ENCODE data around the gene EHF.

Gene EHF

DNA sequence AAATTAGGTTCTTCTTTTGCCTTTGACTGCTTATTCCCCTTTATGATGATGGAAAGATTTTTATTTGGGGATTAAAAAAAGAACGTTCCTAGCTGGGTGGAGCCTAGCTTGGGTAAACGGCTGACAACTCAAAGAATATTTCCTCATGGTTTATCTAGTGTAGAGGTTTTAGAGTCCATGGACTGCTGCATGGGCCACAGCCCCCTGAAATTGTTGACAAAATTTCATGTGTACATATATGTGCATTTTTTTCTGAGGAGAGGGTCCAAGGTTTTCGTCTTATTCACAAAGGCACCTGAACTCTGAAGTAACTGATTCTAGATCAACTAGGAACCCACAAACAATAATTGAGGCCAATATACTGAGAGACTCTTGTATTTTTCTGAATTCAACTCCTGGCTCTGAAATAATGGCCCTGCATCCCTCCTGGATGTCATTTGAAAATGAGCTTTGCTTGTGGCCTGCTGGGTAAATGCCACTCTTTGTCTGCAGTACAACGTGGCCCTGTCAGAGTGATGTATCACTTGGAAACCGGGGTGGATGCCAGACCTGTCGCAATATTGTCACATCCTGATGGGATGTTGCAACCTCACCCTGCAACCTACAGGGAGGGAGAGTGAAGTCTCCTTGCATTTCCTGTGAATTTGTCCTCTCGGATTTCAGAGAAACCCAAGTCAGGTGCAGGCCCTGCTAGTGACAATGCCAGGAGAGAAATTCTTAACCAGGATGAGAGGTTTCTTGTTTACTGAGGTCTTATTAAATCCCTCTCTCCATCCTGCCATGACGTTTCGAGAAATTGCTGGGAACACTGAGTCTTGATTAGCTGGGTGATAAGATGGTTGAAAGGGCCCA lies 33.8 kb downstream of the EHF start:
- Histone ChIP-seq H3K4me3 (no peak overlapping the region), H3K36me3 (ENCODE audit: insufficient read depth, low read length) (no peaks in the 10 kb centered on the region), H3K27ac (no peak overlapping the region), H3K9me3 (ENCODE audit: low read depth, low read length) (no peaks in the 10 kb centered on the region), H3K9ac (ENCODE audit: insufficient read length) (no peak overlapping the region)
- TF ChIP-seq EZH2 (IDR thresholded peaks at IDR 0.05) = no peak
- TF ChIP-seq POLR2AphosphoS5 (IDR thresholded peaks at IDR 0.05; ENCODE audit: borderline replicate concordance, low read depth, low read length) = no peak
- TF ChIP-seq FOXP2 (optimal IDR thresholded peaks at IDR 0.05; ENCODE audit: control extremely low read depth, extremely low read length, insufficient read depth) = no peak
- DNase-seq (ENCODE audit: low read depth, low spot score) = no peak

DNA sequence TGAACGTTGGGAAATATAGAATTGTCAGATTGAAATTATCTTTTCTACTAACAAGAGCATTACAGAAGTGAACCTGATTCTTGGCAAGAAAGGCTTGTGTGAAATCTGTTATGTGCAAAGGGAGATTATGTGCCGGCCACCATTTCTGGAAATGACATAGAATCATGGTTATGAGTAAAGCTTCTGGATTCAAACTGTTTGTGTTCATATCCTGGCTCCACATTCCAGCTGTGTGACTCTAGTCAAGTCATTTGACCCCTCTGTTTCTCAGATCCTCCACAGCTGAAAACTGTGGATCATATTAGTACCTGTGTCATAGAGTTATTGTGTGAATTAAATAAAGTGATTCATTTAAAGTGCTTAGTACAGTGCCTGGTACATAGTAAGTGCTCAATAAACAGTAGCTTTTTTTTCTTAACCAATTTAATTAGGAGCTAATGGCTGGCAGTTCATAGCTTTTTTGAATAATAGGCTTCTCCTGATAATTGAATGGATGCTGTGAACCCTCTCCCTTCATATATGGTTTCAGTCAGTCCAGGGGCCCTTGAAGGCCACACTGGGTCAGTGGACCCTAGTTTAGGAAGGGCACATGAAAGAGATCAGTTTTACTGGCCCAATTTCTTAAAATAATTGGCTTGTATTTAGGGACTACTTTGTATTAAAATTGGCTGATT lies 34.6 kb downstream of the EHF start:
- TF ChIP-seq EZH2 (IDR thresholded peaks at IDR 0.05) = no peak
- no peak for TF ChIP-seq POLR2AphosphoS5 (IDR thresholded peaks at IDR 0.05; ENCODE audit: borderline replicate concordance, low read depth, low read length)
- TF ChIP-seq FOXP2 (optimal IDR thresholded peaks at IDR 0.05; ENCODE audit: control extremely low read depth, extremely low read length, insufficient read depth) = no peak
- Histone ChIP-seq H3K9me3 (ENCODE audit: low read depth, low read length) (no peaks in the 10 kb centered on the region), H3K36me3 (ENCODE audit: insufficient read depth, low read length) (no peaks in the 10 kb centered on the region), H3K4me3 (no peak overlapping the region), H3K9ac (ENCODE audit: insufficient read length) (no peak overlapping the region), H3K27ac (no peak overlapping the region)
- DNase-seq (ENCODE audit: low read depth, low spot score) = no peak

DNA sequence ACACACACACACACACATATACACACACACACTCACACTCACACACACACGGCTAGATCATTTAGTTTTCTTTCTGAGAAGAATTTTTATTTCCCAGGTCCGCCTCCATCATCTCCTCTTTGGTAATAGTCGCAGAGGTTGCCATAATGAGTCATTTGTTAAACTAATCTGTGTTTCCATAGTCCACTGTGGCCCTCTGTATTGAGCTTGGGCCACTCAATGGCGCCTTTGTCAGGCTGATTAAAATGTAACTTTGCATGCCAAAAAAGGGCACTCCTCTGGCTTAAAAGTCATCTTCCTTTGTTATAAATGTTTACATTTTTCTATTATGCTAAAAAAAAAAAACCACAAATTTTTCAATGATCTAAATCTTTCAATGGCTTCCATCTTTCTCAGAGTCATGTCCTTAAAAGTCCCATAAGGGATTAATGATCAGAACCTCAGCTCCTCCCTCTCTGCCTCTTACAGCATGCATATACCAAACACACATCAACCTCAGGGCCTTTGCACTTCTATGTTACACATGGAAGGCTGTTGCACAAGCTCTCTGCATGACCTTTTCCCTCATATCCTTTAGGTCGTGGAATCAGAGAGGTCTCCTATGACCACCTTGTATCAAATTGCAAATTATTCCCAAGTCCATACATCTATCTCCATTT lies 35.3 kb downstream of the EHF start:
- H3K9me3 ChIP-seq (ENCODE audit: low read depth, low read length) = no peaks in the 10 kb centered on the region
- H3K36me3 ChIP-seq (ENCODE audit: insufficient read depth, low read length) = no peaks in the 10 kb centered on the region
- no peak for DNase-seq (ENCODE audit: low read depth, low spot score)
- H3K27ac ChIP-seq = no peak overlapping the region
- H3K4me3 ChIP-seq = no peak overlapping the region
- no peak overlapping the region for H3K9ac ChIP-seq (ENCODE audit: insufficient read length)
- TF ChIP-seq POLR2AphosphoS5 (IDR thresholded peaks at IDR 0.05; ENCODE audit: borderline replicate concordance, low read depth, low read length) (no peak), FOXP2 (optimal IDR thresholded peaks at IDR 0.05; ENCODE audit: control extremely low read depth, extremely low read length, insufficient read depth) (no peak), EZH2 (IDR thresholded peaks at IDR 0.05) (no peak)

DNA sequence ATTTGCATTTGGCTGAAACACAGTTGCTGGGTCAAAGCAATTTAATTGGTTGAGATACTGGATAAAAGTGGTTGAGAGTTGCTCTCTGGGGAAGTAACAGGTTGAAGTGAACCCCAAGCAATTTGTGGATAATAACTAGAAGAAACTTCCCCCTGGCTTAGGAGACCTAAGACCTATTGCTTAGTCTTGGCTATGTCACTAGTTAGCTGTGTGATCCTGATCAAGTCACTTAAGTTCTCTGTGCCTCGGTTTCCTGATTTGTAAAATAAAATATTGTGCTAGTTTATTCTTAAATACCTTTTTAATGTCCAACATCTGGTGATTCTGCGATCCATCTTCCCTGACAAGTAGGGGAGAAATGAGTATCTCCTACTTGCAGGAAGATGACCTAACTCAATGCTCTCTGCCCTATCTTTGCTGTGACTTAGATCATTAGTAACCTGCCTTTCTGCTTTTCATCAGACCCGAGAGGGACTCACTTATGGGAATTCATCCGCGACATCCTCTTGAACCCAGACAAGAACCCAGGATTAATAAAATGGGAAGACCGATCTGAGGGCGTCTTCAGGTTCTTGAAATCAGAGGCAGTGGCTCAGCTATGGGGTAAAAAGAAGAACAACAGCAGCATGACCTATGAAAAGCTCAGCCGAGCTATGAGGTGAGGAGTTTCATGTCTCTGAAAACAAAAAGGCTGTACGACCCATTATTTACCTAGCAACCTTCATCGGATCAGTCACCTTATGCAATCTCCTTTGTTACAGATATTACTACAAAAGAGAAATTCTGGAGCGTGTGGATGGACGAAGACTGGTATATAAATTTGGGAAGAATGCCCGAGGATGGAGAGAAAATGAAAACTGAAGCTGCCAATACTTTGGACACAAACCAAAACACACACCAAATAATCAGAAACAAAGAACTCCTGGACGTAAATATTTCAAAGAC lies 37.5 kb downstream of the EHF start:
- Histone ChIP-seq H3K9ac (ENCODE audit: insufficient read length) (no peak overlapping the region), H3K36me3 (ENCODE audit: insufficient read depth, low read length) (no peaks in the 10 kb centered on the region), H3K4me3 (no peak overlapping the region), H3K27ac (no peak overlapping the region), H3K9me3 (ENCODE audit: low read depth, low read length) (no peaks in the 10 kb centered on the region)
- DNase-seq (ENCODE audit: low read depth, low spot score) = no peak
- no peak for TF ChIP-seq EZH2 (IDR thresholded peaks at IDR 0.05)
- no peak for TF ChIP-seq POLR2AphosphoS5 (IDR thresholded peaks at IDR 0.05; ENCODE audit: borderline replicate concordance, low read depth, low read length)

DNA sequence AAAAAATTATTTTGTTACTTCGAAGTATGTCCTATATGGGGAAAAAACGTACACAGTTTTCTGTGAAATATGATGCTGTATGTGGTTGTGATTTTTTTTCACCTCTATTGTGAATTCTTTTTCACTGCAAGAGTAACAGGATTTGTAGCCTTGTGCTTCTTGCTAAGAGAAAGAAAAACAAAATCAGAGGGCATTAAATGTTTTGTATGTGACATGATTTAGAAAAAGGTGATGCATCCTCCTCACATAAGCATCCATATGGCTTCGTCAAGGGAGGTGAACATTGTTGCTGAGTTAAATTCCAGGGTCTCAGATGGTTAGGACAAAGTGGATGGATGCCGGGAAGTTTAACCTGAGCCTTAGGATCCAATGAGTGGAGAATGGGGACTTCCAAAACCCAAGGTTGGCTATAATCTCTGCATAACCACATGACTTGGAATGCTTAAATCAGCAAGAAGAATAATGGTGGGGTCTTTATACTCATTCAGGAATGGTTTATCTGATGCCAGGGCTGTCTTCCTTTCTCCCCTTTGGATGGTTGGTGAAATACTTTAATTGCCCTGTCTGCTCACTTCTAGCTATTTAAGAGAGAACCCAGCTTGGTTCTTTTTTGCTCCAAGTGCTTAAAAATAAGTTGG lies 38.3 kb downstream of the EHF start:
- H3K36me3 ChIP-seq (ENCODE audit: insufficient read depth, low read length) = no peaks in the 10 kb centered on the region
- no peak overlapping the region for H3K4me3 ChIP-seq
- H3K27ac ChIP-seq = no peak overlapping the region
- TF ChIP-seq POLR2AphosphoS5 (IDR thresholded peaks at IDR 0.05; ENCODE audit: borderline replicate concordance, low read depth, low read length) = no peak
- no peak for TF ChIP-seq EZH2 (IDR thresholded peaks at IDR 0.05)
- TF ChIP-seq FOXP2 (optimal IDR thresholded peaks at IDR 0.05; ENCODE audit: control extremely low read depth, extremely low read length, insufficient read depth) = no peak
- H3K9me3 ChIP-seq (ENCODE audit: low read depth, low read length) = no peaks in the 10 kb centered on the region
- H3K9ac ChIP-seq (ENCODE audit: insufficient read length) = no peak overlapping the region
- no peak for DNase-seq (ENCODE audit: low read depth, low spot score)

DNA sequence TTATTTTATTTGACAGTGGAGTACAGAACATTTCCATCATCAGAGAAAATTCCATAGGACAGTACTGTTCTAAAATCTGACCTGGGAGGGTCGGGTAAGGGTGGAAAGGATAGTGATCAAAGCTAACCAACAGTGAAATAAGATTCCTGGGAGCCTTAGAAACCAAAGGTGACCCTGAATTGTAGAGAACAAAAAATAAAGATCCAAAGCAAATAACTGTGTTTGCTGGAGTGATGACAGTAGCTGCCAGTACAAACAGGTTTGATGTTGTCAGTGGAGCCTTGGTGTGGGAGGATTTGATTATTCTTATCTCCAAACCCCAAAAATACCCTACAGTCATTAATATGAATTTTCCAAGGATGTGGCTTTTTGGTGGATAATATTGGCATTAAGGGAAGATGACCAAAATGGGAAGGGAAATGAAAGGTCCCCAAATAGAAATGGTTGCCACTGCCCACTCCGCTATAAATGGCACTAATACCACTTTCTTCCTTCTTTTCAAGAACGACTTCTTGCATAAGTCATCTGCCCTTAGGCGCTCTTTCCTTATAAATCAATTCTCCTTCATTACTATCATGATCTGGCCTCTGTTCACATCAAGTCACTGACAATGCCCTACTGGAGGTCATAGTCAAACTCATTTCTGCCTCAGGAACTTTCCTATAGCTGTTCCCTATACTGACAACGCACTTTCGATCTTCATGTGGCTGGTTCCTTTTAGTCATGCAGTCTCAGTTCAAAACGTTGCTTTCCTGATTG lies 44.4 kb downstream of the EHF start:
- no peaks in the 10 kb centered on the region for H3K36me3 ChIP-seq (ENCODE audit: insufficient read depth, low read length)
- no peaks in the 10 kb centered on the region for H3K9me3 ChIP-seq (ENCODE audit: low read depth, low read length)
- H3K27ac ChIP-seq = no peak overlapping the region
- H3K4me3 ChIP-seq = no peak overlapping the region
- DNase-seq (ENCODE audit: low read depth, low spot score) = no peak
- no peak overlapping the region for H3K9ac ChIP-seq (ENCODE audit: insufficient read length)
- no peak for TF ChIP-seq POLR2AphosphoS5 (IDR thresholded peaks at IDR 0.05; ENCODE audit: borderline replicate concordance, low read depth, low read length)
- no peak for TF ChIP-seq FOXP2 (optimal IDR thresholded peaks at IDR 0.05; ENCODE audit: control extremely low read depth, extremely low read length, insufficient read depth)
- TF ChIP-seq EZH2 (IDR thresholded peaks at IDR 0.05) = no peak

Measured in SK-N-MC (cell line).